ENCODE results near the gene RBM23.

GRCh38 chr14:22850944-22851764, 67.8 kb downstream of the RBM23 start:
- TF ChIP-seq CTCF (IDR thresholded peaks at IDR 0.05; ENCODE audit: poor library complexity, severe bottlenecking) (no peak), EP300 (conservative IDR thresholded peaks at IDR 0.05; ENCODE audit: poor library complexity, severe bottlenecking) (no peak)
